Type B pancreatic cell (in vitro differentiated cells): ENCODE results near the gene TMEM30B. TPM values are rescaled to one million over a fixed set of nuclear protein-coding genes. Genes with fewer than 3 reads are reported as not detected.
"Not testable (repeated sequence)": the region's sequence is repeated elsewhere in the genome, so short reads cannot be mapped to it uniquely, and the experiment has no call there.

ENCODE experiments used
- DNase-seq: peaks from one replicate; pipeline ENCODE4 v3.0.0; 2021; ENCODE audit warnings: mixed read lengths; ENCODE audit not compliant: unreplicated experiment; ENCODE audit errors: extremely low spot score
- H3K27ac Mint-ChIP-seq: 2 replicates; pipeline ENCODE4 v1.8.0; 2021; ENCODE audit warnings: mild to moderate bottlenecking, mixed read lengths
- H3K27me3 Mint-ChIP-seq: 2 replicates; pipeline ENCODE4 v1.8.0; 2021; ENCODE audit warnings: mixed read lengths
- H3K36me3 Mint-ChIP-seq: 2 replicates; pipeline ENCODE4 v1.8.0; 2021; ENCODE audit warnings: mixed read lengths
- H3K4me1 Mint-ChIP-seq: one replicate; pipeline ENCODE4 v1.8.0; 2021; ENCODE audit warnings: mixed read lengths; ENCODE audit not compliant: unreplicated experiment
- H3K4me3 Mint-ChIP-seq: 2 replicates; pipeline ENCODE4 v1.8.0; 2021; ENCODE audit warnings: mild to moderate bottlenecking, mixed read lengths
- H3K9me3 Mint-ChIP-seq: 2 replicates; pipeline ENCODE4 v1.8.0; 2021; ENCODE audit warnings: mixed read lengths
- CTCF ChIP-seq: fragments of 200-600 bp; sonication (generic); conservative IDR thresholded peaks from 2 replicates; pipeline ENCODE4 v1.5.0; 2021; ENCODE audit warnings: antibody characterized with exemption, mild to moderate bottlenecking
- total RNA-seq: library from RNA; stranded (reverse); gene quantifications from 2 replicates; pipeline ENCODE4 v1.2.1, GENCODE V29; 2021; ENCODE audit warnings: low replicate concordance

TMEM30B gene
- total RNA-seq, 1 donor from 2014 or later, result 12.2 TPM

GRCh38 chr14:61321385-61322010 is 40.4 kb upstream of the TMEM30B start, which contains the start of gene PRKCH:
Gene PRKCH (plus strand): TSS chr14:61321579. CDS start chr14:61322102, 523 bp downstream.
- H3K9me3 Mint-ChIP-seq, result no peaks in the 10 kb centered on the region
- peaks cover 4% of the 10 kb centered on the region for H3K36me3 Mint-ChIP-seq
- H3K4me3 Mint-ChIP-seq, result peak within 1 kb of the TSS; percentile 92
- H3K4me1 Mint-ChIP-seq, result no peaks in the 10 kb centered on the region
- DNase-seq, result peak; percentile 79
- H3K27me3 Mint-ChIP-seq, result peaks cover 27% of the 10 kb centered on the region
- TF ChIP-seq CTCF, result peak; percentile 24
- H3K27ac Mint-ChIP-seq, result peak within 1 kb of the TSS; percentile 98

- no peak for DNase-seq
- H3K27me3 Mint-ChIP-seq, result peaks cover 27% of the 10 kb centered on the region
- no peak overlapping the region for H3K4me3 Mint-ChIP-seq
- H3K27ac Mint-ChIP-seq, result peak overlapping the region; percentile 94
- no peaks in the 10 kb centered on the region for H3K4me1 Mint-ChIP-seq
- H3K36me3 Mint-ChIP-seq, result peaks cover 4% of the 10 kb centered on the region
- H3K9me3 Mint-ChIP-seq, result no peaks in the 10 kb centered on the region
- TF ChIP-seq CTCF, result no peak
Measured at GRCh38 chr14:61320806-61321384, 39.8 kb upstream of the TMEM30B start.

GRCh38 chr14:61320170-61320569 is 39.0 kb upstream of the TMEM30B start:
- DNase-seq, H3K4me1 Mint-ChIP-seq, H3K9me3 Mint-ChIP-seq, H3K36me3 Mint-ChIP-seq, H3K4me3 Mint-ChIP-seq, H3K27ac Mint-ChIP-seq: not testable (repeated sequence)
- peaks cover 27% of the 10 kb centered on the region for H3K27me3 Mint-ChIP-seq

- TF ChIP-seq CTCF, result no peak
- Mint-ChIP-seq H3K27me3 (peaks cover 27% of the 10 kb centered on the region), H3K27ac (no peak overlapping the region), H3K4me1 (no peaks in the 10 kb centered on the region), H3K36me3 (peaks cover 4% of the 10 kb centered on the region), H3K4me3 (no peak overlapping the region), H3K9me3 (no peaks in the 10 kb centered on the region)
- DNase-seq, result no peak
Measured at GRCh38 chr14:61319706-61320105, 38.6 kb upstream of the TMEM30B start.

- no peak for TF ChIP-seq CTCF
- H3K36me3 Mint-ChIP-seq, result peaks cover 4% of the 10 kb centered on the region
- H3K27me3 Mint-ChIP-seq, result peaks cover 24% of the 10 kb centered on the region
- no peak overlapping the region for H3K4me3 Mint-ChIP-seq
- no peak overlapping the region for H3K27ac Mint-ChIP-seq
- no peaks in the 10 kb centered on the region for H3K4me1 Mint-ChIP-seq
- DNase-seq, result no peak
- no peaks in the 10 kb centered on the region for H3K9me3 Mint-ChIP-seq
Measured at GRCh38 chr14:61319086-61319485, 37.9 kb upstream of the TMEM30B start.

GRCh38 chr14:61315313-61315712 is 34.2 kb upstream of the TMEM30B start:
- no peak for DNase-seq
- no peak for TF ChIP-seq CTCF
- H3K4me3 Mint-ChIP-seq, result no peak overlapping the region
- no peak overlapping the region for H3K27ac Mint-ChIP-seq
- no peaks in the 10 kb centered on the region for H3K36me3 Mint-ChIP-seq
- H3K27me3 Mint-ChIP-seq, result no peaks in the 10 kb centered on the region
- no peaks in the 10 kb centered on the region for H3K4me1 Mint-ChIP-seq
- peaks cover 4% of the 10 kb centered on the region for H3K9me3 Mint-ChIP-seq

- H3K4me1 Mint-ChIP-seq, DNase-seq, H3K36me3 Mint-ChIP-seq, H3K4me3 Mint-ChIP-seq, H3K27me3 Mint-ChIP-seq, H3K27ac Mint-ChIP-seq, H3K9me3 Mint-ChIP-seq: not testable (repeated sequence)
Measured at GRCh38 chr14:61308701-61309100, 27.6 kb upstream of the TMEM30B start.
